Activated naive CD4-positive, alpha-beta T cell treated with Interleukin-2 at 50 U/mL for 16 hours (primary cell): ENCODE measurements around the gene FASLG.
A peak's percentile ranks its signal among the peaks of the same experiment; 100 is the strongest.
"Not testable (repeated sequence)": the region's sequence is repeated elsewhere in the genome, so short reads cannot be mapped to it uniquely, and the experiment has no call there.

ENCODE experiments used
- DNase-seq: peaks from one replicate; pipeline ENCODE4 v3.0.0-alpha.2; 2020

The FASLG gene

DNA sequence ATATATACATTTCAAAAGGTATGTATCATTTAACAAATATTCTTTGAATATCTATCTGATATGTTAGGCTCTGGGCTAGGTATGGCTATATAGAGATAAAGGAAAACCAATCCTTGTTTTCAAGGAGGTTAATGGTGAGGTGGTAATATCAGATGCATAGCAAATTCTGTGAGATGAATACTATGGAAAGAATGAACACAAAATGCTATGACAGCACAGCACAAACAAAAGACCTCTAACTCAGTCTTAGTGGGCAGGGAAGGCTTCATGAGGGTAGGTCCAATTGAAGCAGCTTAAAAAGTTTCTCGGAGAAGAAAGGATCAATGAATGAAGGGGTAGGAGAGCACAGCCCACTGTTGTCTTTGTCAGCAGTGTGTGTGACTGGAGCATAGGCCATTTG is 27.2 kb downstream of the FASLG start:
- no peak for DNase-seq

DNA sequence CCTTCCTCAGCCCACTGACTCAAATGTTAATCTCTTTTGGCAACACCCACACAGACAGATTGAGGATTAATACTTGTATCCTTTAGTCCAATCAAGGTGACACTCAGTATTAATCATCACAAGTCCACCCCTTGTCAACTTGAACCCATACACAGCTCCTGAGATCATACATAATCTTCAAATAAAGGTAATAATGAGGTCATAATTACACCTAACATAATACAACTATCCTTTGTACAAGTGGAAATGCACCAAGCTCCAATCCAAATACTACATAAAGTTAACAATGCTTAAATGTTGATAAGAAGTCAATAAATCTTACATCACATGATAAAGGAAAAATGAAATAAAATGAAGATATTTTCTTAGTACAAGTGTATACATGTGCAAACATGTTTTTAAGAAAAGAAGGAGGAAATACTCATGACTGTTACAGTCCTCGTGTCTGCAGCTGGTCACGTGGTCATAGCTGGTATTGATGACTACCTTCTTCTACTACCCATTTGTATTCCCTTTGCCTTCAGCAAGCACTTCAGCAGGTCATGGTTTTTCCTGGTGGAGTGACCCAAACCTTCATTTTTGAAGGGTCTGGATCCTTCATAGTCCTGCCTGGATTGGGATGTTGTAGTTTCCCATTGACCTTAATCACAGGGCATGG is 29.7 kb downstream of the FASLG start:
- not testable (repeated sequence) for DNase-seq

DNA sequence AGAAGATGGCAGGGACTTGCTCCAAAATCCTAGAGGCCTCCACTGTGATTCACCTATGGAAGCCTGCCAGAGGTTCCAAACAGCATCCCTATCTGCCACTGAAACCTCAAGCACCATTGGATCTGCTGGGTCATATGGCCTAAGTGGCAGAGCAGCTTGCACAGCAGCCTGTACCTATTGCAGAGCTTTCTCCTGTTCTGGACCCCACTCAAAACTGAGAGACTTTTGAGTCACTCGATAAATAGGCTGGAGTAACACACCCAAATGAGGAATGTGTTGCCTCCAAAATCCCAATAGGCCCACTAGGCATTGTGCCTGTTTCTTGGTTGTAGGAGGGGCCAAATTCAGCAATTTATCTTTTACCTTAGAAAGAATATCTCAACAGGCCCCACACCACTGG is 32.0 kb downstream of the FASLG start:
- DNase-seq, result not testable (repeated sequence)

DNA sequence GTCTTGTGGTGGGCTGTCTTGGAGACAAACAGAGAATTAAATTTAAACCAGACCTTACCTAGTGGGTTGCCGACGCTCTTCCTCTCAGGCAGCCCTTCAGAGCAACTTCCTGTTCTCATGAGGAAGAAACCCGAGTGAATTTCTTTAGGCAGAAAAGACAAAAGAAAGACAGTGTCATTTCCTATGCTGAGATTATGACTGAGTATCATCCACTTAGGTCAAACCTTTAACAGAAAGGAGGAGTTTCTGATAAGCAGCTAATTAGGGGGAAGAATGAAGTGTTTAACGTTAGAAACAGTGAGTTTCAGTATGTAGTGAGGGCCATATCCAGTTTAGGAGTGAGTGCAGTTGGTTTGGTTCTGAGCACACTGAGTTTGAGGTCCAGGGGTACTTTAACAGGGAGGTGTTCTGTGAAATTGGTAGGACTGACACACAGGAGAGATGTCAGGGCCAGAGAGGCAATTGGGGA is 38.7 kb downstream of the FASLG start:
- DNase-seq, result no peak

DNA sequence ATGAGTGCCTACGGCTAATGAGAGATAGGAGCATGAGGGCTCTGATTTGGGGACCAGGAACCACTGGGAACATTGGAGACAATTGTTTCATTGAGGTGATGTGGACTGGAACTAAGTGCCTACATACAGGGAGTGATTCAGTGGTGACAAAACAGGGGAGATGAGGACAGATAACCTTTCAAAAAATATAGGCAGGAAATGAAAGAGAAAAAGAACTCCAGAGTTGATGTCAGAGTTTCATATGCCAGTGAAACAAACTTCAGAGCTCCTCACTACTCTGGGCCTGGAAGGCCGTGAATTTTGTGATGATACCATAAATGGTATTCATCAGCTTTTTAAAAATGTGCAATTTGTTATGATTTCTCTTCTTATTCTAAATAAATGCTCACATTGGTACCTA is 39.3 kb downstream of the FASLG start:
- no peak for DNase-seq

DNA sequence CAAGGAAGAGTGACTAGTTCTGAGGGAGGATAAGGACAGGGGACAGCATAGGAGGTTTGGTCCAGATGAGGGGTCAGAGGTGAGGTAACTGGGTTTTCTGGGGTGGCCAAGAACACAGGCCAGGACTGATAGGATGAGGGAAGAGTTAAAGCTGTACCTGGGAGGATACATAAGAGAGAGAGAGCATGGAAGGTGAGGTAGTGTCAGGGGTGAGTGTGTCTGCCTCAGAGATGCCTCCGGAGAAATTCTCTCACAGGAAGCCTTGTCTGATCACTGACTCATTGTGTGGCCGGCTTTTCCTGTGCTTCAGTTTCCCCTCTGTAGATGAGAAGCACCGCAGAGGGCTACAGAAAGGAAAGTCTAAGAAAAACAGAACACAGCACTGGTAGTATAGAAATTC is 40.2 kb downstream of the FASLG start:
- DNase-seq, result peak; percentile 75

DNA sequence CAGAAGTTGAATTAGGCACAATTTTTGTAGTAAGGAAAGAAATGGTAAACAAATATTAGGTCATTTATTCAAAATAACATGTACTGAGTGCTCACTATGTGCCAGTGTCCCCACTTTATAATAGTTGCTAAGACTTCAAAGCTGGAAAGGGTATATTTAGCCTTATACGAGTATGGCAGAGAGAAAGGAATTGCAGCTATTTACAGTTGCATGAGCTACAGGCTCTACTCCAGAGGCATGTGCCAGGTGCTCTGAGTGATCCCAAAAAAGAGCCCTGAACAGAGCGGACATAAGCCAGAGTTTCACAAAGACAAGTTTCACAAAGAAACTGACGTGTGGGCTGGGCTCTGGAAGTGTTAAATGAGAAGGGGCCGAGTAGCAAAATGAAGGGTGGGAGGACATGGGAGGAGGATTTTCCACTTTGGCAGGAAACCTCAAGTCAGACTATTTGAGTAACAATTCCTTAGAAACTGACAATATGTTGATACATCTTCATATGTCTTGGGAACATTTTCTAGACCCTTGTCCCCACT is 40.9 kb downstream of the FASLG start:
- DNase-seq, result no peak

DNA sequence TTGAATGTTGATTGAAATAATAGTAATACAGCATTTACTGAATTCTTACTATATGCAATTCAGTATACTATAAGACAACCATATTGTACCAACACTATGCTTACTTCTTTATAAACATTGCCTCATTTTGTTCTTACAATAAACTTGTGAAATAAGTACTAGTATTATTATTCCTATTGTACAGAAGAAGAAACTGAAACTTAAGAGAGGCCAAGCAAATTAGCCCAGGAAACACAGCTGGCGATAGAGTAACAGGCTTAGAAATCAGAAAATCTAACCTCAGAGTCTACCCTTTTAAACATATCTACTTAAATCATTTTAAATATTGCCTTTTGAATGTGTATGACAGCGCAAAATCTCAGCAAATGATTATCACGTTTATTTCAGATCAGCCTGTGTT is 41.7 kb downstream of the FASLG start:
- DNase-seq, result no peak

DNA sequence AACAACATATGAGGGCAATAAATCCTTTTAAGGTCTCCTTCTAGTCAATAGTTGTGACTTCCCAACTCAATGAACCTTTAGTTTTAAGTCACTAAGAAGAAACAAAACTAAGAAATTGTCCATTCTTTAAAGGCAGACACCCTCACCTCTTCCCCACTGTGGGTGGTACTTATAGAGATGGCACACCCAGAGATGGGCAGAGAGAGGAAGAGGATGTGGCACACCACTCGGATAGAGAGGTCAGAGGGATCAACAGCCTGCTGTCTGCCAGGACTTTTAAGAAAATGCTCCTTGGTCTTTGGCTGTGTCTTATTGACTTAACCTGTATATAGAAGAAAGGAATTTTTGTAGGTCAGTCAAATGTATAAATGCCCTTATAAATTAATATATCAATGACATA is 45.1 kb downstream of the FASLG start:
- no peak for DNase-seq

DNA sequence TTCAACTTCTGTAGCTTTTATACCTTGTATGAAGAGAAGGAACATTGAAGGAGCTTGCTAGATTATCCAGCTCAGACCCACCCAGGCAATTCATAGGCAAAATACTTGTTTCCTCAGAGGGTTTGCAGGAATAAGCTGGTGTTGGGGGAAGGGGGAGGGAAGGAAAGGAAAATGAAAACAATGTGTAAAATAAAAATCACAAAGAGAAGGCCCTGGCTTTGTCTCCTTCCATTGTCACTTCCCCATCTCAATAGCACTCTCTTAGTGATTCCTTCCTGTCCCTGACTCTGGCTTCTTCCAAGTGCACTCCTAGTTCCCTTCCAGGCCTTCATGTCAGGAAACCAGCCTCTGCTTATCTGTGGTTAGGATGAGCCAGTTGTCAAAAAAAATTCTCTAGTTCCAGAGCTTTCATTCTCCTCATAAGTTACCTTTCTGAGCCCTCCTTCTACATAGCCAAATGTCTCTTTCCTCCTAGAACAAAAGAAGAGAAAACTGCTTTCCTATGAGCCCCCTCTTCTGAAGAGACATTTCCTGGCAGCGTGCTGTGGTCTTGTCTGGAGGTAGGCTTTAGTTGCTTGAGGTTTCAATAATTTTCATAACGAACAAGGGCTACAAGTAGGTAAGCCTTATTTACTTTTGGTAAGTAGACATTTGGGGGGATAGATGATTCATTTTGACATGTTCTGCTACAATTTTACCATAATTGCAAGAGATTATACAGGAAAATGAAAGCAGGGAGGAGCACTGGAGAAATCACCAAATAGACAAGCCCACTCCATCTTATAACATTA is 45.7 kb downstream of the FASLG start:
- no peak for DNase-seq

DNA sequence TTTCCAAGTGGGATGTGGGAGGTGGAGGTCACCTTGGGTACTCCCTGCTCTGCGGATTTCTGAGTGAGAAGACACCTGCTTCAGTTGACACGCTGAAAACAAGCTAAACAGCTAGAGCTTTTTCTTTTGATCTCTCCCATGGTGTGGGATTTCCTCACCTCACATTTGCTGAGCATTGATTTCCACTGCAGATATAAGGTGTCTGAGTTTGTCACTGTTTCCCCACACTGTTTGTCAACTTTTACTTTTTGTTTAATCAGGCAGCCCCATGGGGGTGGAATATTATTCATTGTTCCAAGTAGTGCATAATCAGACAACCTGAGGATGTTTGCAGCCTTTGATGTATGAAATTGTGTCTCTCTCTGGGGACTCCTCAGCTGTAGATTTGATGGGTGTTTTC is 49.5 kb downstream of the FASLG start:
- DNase-seq, result peak; percentile 39

DNA sequence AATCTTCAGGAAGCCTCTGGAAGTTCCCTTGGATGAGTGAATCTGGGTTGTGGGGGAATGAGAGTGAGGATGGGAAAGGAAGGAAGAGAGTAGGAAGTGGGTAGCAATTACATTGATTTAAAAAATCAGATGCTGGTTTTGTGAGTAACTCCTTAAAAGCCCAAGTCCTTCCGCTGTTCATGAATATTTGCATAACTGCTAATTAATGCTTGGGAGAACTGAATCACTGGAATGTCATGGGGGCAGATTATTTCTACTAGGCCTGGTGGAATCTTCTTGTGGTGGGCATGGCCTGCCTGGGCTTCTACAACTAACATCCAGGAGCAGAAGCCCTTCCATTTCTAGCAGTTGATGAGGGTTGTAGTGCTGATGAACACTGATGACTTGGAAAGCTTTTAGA is 52.7 kb downstream of the FASLG start:
- no peak for DNase-seq

DNA sequence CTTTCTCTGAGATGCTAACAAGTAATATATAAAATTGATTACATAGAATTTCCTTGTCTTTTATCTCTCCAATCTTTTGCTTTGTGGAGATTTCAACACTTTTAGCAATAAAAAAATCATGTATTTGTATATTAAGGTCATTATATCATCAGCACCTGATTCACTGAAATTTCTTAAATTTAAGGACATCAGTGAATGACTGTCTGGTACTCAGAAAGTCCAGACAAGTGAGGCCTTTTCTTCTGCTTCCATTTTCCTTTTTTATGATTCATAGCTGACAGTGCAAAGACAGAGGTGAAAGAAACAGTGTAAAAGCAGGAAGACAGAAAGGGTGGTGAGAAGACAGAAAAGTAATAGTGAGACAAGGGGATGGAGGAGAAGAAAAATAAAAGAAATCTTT is 54.6 kb downstream of the FASLG start:
- DNase-seq, result no peak
